ENCODE measurements around the gene FURIN. TPM values are rescaled to one million over a fixed set of nuclear protein-coding genes. Genes with fewer than 3 reads are reported as not detected.
A peak's percentile ranks its signal among the peaks of the same experiment; 100 is the strongest.

FURIN gene
- total and polyA plus RNA-seq, 9 of the 15 experiments (the other 6 are each of a cell fraction or from before 2014, with no cell fraction given), result 0.92 to 99.9 (median 34.8) TPM

DNA sequence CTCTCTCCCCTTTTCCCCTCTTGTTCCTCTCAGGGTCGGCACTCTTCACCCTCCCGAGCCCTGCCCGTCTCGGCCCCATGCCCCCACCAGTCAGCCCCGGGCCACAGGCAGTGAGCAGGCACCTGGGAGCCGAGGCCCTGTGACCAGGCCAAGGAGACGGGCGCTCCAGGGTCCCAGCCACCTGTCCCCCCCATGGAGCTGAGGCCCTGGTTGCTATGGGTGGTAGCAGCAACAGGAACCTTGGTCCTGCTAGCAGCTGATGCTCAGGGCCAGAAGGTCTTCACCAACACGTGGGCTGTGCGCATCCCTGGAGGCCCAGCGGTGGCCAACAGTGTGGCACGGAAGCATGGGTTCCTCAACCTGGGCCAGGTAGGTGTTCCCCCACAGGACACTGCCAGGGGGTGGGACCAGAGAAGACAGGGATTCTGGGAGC lies 7.2 kb downstream of the FURIN start:
- Histone ChIP-seq H3K27ac (ENCODE audit: extremely low read depth, low read depth, low read length) (no peak overlapping the region), H3K79me2 (ENCODE audit: control insufficient read depth, insufficient read depth, low read length) (peaks cover 59% of the 10 kb centered on the region), H3K36me3 (ENCODE audit: control insufficient read depth, insufficient read depth, low read length) (peaks cover 75% of the 10 kb centered on the region), H3K4me1 (replicated peaks in 1 of 2; ENCODE audit: control insufficient read depth in 2 of 2, insufficient read depth in 2 of 2, low read length in 2 of 2) (peaks cover 20 to 61% of the 10 kb centered on the region in 2 experiments), H3K27me3 (ENCODE audit: control insufficient read depth in 2 of 2, insufficient read depth in 2 of 2, low read length in 2 of 2) (no peaks in the 10 kb centered on the region), H2AFZ (ENCODE audit: low read depth, low read length) (no peak overlapping the region), H3K9me3 (replicated peaks; ENCODE audit: control insufficient read depth, insufficient read depth, low read depth, low read length) (no peaks in the 10 kb centered on the region), H3K4me3 (no peak overlapping the region), H3K9me1 (ENCODE audit: control insufficient read depth, insufficient read depth, low read length) (no peaks in the 10 kb centered on the region), H3K9ac (ENCODE audit: insufficient read depth in 1 of 2, low read depth in 2 of 2, low read length in 2 of 2) (peak overlapping the region in 1 of 2 experiments; percentile 43; a peak in 1 of 4 replicates), H3K4me2 (ENCODE audit: insufficient read depth, low read length) (no peak overlapping the region), H4K20me1 (replicated peaks; ENCODE audit: control insufficient read depth, insufficient read depth, low read length) (peaks cover 12% of the 10 kb centered on the region; the same call in 1 of the 2 replicates)
- ATAC-seq (no peak), FAIRE-seq (no peak), DNase-seq (ENCODE audit: extremely low read depth in 1 of 4, low spot score in 3 of 4) (no peak)
- ChIA-PET POLR2A (interaction anchor here (1.0 kb wide), 1 partner anchor 38 kb away, joined by 3 read pairs; no protein-coding TSS in a partner anchor), CTCF (ENCODE audit: low intra/inter-chr PET ratio) (no interaction called here)
- in situ Hi-C loops (cut with MboI), result no loop called here
- TF ChIP-seq IRF2 (CRISPR knock-in tag; IDR thresholded peaks at IDR 0.05), result no peak
- TF ChIP-seq, protein P1, sequence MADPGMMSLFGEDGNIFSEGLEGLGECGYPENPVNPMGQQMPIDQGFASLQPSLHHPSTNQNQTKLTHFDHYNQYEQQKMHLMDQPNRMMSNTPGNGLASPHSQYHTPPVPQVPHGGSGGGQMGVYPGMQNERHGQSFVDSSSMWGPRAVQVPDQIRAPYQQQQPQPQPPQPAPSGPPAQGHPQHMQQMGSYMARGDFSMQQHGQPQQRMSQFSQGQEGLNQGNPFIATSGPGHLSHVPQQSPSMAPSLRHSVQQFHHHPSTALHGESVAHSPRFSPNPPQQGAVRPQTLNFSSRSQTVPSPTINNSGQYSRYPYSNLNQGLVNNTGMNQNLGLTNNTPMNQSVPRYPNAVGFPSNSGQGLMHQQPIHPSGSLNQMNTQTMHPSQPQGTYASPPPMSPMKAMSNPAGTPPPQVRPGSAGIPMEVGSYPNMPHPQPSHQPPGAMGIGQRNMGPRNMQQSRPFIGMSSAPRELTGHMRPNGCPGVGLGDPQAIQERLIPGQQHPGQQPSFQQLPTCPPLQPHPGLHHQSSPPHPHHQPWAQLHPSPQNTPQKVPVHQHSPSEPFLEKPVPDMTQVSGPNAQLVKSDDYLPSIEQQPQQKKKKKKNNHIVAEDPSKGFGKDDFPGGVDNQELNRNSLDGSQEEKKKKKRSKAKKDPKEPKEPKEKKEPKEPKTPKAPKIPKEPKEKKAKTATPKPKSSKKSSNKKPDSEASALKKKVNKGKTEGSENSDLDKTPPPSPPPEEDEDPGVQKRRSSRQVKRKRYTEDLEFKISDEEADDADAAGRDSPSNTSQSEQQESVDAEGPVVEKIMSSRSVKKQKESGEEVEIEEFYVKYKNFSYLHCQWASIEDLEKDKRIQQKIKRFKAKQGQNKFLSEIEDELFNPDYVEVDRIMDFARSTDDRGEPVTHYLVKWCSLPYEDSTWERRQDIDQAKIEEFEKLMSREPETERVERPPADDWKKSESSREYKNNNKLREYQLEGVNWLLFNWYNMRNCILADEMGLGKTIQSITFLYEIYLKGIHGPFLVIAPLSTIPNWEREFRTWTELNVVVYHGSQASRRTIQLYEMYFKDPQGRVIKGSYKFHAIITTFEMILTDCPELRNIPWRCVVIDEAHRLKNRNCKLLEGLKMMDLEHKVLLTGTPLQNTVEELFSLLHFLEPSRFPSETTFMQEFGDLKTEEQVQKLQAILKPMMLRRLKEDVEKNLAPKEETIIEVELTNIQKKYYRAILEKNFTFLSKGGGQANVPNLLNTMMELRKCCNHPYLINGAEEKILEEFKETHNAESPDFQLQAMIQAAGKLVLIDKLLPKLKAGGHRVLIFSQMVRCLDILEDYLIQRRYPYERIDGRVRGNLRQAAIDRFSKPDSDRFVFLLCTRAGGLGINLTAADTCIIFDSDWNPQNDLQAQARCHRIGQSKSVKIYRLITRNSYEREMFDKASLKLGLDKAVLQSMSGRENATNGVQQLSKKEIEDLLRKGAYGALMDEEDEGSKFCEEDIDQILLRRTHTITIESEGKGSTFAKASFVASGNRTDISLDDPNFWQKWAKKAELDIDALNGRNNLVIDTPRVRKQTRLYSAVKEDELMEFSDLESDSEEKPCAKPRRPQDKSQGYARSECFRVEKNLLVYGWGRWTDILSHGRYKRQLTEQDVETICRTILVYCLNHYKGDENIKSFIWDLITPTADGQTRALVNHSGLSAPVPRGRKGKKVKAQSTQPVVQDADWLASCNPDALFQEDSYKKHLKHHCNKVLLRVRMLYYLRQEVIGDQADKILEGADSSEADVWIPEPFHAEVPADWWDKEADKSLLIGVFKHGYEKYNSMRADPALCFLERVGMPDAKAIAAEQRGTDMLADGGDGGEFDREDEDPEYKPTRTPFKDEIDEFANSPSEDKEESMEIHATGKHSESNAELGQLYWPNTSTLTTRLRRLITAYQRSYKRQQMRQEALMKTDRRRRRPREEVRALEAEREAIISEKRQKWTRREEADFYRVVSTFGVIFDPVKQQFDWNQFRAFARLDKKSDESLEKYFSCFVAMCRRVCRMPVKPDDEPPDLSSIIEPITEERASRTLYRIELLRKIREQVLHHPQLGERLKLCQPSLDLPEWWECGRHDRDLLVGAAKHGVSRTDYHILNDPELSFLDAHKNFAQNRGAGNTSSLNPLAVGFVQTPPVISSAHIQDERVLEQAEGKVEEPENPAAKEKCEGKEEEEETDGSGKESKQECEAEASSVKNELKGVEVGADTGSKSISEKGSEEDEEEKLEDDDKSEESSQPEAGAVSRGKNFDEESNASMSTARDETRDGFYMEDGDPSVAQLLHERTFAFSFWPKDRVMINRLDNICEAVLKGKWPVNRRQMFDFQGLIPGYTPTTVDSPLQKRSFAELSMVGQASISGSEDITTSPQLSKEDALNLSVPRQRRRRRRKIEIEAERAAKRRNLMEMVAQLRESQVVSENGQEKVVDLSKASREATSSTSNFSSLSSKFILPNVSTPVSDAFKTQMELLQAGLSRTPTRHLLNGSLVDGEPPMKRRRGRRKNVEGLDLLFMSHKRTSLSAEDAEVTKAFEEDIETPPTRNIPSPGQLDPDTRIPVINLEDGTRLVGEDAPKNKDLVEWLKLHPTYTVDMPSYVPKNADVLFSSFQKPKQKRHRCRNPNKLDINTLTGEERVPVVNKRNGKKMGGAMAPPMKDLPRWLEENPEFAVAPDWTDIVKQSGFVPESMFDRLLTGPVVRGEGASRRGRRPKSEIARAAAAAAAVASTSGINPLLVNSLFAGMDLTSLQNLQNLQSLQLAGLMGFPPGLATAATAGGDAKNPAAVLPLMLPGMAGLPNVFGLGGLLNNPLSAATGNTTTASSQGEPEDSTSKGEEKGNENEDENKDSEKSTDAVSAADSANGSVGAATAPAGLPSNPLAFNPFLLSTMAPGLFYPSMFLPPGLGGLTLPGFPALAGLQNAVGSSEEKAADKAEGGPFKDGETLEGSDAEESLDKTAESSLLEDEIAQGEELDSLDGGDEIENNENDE (IDR thresholded peaks at IDR 0.05; ENCODE audit: low read depth, low read length), result no peak
- TF ChIP-seq ZC3H4 (CRISPR knock-in tag; IDR thresholded peaks at IDR 0.05; ENCODE audit: borderline replicate concordance), result peak; percentile 55; the same call in 1 of the 2 replicates
- TF ChIP-seq RBFOX2 (IDR thresholded peaks at IDR 0.05; ENCODE audit: low read depth, low read length), result peak; percentile 45; the same call in 1 of the 2 replicates
- peak; percentile 18; the same call in 1 of the 2 replicates for TF ChIP-seq STAG1 (CRISPR knock-in tag; IDR thresholded peaks at IDR 0.05; ENCODE audit: borderline replicate concordance)
- TF ChIP-seq EHMT2 (IDR thresholded peaks at IDR 0.05), result no peak
- TF ChIP-seq ZNF431 (CRISPR knock-in tag; IDR thresholded peaks at IDR 0.05), result no peak
- TF ChIP-seq ZC3H8 (IDR thresholded peaks at IDR 0.05), result no peak
- 98% methylated on average over 11 of the region's 12 CpGs for WGBS (ENCODE audit: insufficient coverage, low coverage, missing lambda C conversion rate)
- intact Hi-C loops (cut with micrococcal nuclease), result no loop called here
- no TSS peak for BruUV-seq (replicated peaks)

Data from K562 (cell line).